Fibroblast of lung (primary cell): Measurements from ENCODE around the gene ZAR1L. TPM values are rescaled to one million over a fixed set of nuclear protein-coding genes. Genes with fewer than 3 reads are reported as not detected.
"Not testable (repeated sequence)": the region's sequence is repeated elsewhere in the genome, so short reads cannot be mapped to it uniquely, and the experiment has no call there.

ENCODE experiments used
- DNase-seq, 2 donors: peaks; one replicate each; pipeline versions ENCODE4 v3.0.0 to v3.0.0-alpha.2; 2010; ENCODE audit warnings: low read depth in 2 of 2
- H2AFZ ChIP-seq: 2 replicates; pipeline ENCODE4 v1.5.1; 2012; ENCODE audit warnings: low read length, control low read depth, inconsistent platforms
- H3K27ac ChIP-seq: 2 replicates; pipeline ENCODE4 v1.5.1; 2011; ENCODE audit warnings: low read length, control low read depth; ENCODE audit not compliant: insufficient read depth
- H3K27me3 ChIP-seq: 2 replicates; pipeline ENCODE4 v1.5.1; 2011; ENCODE audit warnings: mild to moderate bottlenecking, low read length; ENCODE audit not compliant: control insufficient read depth, insufficient read depth
- H3K36me3 ChIP-seq: 2 replicates; pipeline ENCODE4 v1.5.1; 2011; ENCODE audit warnings: low read length; ENCODE audit not compliant: control insufficient read depth, insufficient read depth
- H3K4me1 ChIP-seq: 2 replicates; pipeline ENCODE4 v1.5.1; 2011; ENCODE audit warnings: low read length; ENCODE audit not compliant: control insufficient read depth, insufficient read depth; ENCODE audit errors: extremely low read depth
- H3K4me2 ChIP-seq: 2 replicates; pipeline ENCODE4 v1.5.1; 2011; ENCODE audit warnings: low read length, control low read depth; ENCODE audit not compliant: insufficient read depth; ENCODE audit errors: extremely low read depth
- H3K4me3 ChIP-seq, 4 experiments: fragments of 200-600 bp in 1 of 4; sonication (generic) in 1 of 4; replicated peaks in 1 of 4; 2 replicates each; pipeline ENCODE4 v1.5.1; 2011 to 2016; ENCODE audit warnings: low read length in 4 of 4, low read depth in 3 of 4, mild to moderate bottlenecking in 3 of 4, control low read depth in 2 of 4, inconsistent platforms in 1 of 4, mixed read lengths in 1 of 4; ENCODE audit not compliant: insufficient read depth in 1 of 4; ENCODE audit errors: control extremely low read depth in 1 of 4
- H3K79me2 ChIP-seq: 2 replicates; pipeline ENCODE4 v1.5.1; 2012; ENCODE audit warnings: mild to moderate bottlenecking, low read length, inconsistent platforms; ENCODE audit not compliant: control insufficient read depth, insufficient read depth
- H3K9ac ChIP-seq: 2 replicates; pipeline ENCODE4 v1.5.1; 2011; ENCODE audit warnings: mild to moderate bottlenecking, low read length, control low read depth; ENCODE audit not compliant: insufficient read depth
- H3K9me3 ChIP-seq: 2 replicates; pipeline ENCODE4 v1.5.1; 2012; ENCODE audit warnings: low read depth, low read length; ENCODE audit not compliant: control insufficient read depth, insufficient read depth
- H4K20me1 ChIP-seq: 2 replicates; pipeline ENCODE4 v1.5.1; 2011; ENCODE audit warnings: low read length; ENCODE audit not compliant: control insufficient read depth, insufficient read depth; ENCODE audit errors: extremely low read depth
- EZH2 ChIP-seq: IDR thresholded peaks from 2 replicates; pipeline ENCODE4 v1.5.1; 2012; ENCODE audit warnings: low read length, control low read depth, mild to moderate bottlenecking; ENCODE audit errors: missing control alignments
- polyA minus RNA-seq: library from RNA; depleted of rRNA, polyadenylated mRNA; stranded (reverse); fragments of >200 nt; gene quantifications from 2 replicates; pipeline ENCODE4 v1.2.3, GENCODE V29; 2011; ENCODE audit warnings: low replicate concordance
- polyA plus RNA-seq, 2 donors: library from polyadenylated mRNA; depleted of rRNA in 1 of 2; stranded (reverse) in 1 of 2; unstranded in 1 of 2; fragments of >200 nt; gene quantifications; 2 replicates each; pipeline ENCODE4 v1.2.1, GENCODE V29; 2011 to 2012; ENCODE audit warnings: missing spikeins in 1 of 2
- total RNA-seq: library from RNA; depleted of rRNA; stranded (reverse); fragments of >200 nt; gene quantifications from 2 replicates; pipeline ENCODE4 v1.2.1, GENCODE V29; 2014
- TF ChIP-seq, protein P1 (sequence below), 2 donors: IDR thresholded peaks in 1 of 2; conservative IDR thresholded peaks in 1 of 2; 1 replicate in 1 of 2; 2 replicates in 1 of 2; pipeline ENCODE4 v1.5.1; 2011 to 2012; ENCODE audit warnings: low read length in 2 of 2, control low read depth in 1 of 2, inconsistent platforms in 1 of 2, low read depth in 1 of 2, mild to moderate bottlenecking in 1 of 2

ZAR1L gene, protein sequence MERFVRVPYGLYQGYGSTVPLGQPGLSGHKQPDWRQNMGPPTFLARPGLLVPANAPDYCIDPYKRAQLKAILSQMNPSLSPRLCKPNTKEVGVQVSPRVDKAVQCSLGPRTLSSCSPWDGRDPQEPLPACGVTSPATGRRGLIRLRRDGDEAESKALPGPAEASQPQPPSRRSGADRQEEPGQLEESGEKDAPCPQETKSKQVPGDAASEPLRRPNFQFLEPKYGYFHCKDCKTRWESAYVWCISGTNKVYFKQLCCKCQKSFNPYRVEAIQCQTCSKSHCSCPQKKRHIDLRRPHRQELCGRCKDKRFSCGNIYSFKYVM
- total RNA-seq = not detected in 2 replicates
- not detected in 2 replicates for polyA plus RNA-seq
- not detected in 2 replicates for polyA plus RNA-seq (2012)
- not detected in 2 replicates for polyA minus RNA-seq

DNA sequence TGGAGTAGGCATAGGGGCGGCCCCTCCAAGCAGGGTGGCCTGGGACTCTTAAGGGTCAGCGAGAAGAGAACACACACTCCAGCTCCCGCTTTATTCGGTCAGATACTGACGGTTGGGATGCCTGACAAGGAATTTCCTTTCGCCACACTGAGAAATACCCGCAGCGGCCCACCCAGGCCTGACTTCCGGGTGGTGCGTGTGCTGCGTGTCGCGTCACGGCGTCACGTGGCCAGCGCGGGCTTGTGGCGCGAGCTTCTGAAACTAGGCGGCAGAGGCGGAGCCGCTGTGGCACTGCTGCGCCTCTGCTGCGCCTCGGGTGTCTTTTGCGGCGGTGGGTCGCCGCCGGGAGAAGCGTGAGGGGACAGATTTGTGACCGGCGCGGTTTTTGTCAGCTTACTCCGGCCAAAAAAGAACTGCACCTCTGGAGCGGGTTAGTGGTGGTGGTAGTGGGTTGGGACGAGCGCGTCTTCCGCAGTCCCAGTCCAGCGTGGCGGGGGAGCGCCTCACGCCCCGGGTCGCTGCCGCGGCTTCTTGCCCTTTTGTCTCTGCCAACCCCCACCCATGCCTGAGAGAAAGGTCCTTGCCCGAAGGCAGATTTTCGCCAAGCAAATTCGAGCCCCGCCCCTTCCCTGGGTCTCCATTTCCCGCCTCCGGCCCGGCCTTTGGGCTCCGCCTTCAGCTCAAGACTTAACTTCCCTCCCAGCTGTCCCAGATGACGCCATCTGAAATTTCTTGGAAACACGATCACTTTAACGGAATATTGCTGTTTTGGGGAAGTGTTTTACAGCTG is at the start of gene ZAR1L, which contains the start of gene BRCA2:
Gene ZAR1L, minus strand, starts transcription at position 126 of the 790 bp plus-strand sequence. CDS start 3,438 bp downstream, outside the sequence.
Gene BRCA2, plus strand, starts transcription at position 271 of the 790 bp plus-strand sequence. CDS start 953 bp downstream, outside the sequence.
- no peak for TF ChIP-seq EZH2
- TF ChIP-seq, protein P1, sequence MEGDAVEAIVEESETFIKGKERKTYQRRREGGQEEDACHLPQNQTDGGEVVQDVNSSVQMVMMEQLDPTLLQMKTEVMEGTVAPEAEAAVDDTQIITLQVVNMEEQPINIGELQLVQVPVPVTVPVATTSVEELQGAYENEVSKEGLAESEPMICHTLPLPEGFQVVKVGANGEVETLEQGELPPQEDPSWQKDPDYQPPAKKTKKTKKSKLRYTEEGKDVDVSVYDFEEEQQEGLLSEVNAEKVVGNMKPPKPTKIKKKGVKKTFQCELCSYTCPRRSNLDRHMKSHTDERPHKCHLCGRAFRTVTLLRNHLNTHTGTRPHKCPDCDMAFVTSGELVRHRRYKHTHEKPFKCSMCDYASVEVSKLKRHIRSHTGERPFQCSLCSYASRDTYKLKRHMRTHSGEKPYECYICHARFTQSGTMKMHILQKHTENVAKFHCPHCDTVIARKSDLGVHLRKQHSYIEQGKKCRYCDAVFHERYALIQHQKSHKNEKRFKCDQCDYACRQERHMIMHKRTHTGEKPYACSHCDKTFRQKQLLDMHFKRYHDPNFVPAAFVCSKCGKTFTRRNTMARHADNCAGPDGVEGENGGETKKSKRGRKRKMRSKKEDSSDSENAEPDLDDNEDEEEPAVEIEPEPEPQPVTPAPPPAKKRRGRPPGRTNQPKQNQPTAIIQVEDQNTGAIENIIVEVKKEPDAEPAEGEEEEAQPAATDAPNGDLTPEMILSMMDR (conservative IDR thresholded peaks at IDR 0.05 in 1 of 2, IDR thresholded peaks at IDR 0.05 in 1 of 2; ENCODE audit: low read depth in 1 of 2, low read length in 2 of 2) = no peak
- no peaks in the 10 kb centered on the region for H3K4me1 ChIP-seq

DNA sequence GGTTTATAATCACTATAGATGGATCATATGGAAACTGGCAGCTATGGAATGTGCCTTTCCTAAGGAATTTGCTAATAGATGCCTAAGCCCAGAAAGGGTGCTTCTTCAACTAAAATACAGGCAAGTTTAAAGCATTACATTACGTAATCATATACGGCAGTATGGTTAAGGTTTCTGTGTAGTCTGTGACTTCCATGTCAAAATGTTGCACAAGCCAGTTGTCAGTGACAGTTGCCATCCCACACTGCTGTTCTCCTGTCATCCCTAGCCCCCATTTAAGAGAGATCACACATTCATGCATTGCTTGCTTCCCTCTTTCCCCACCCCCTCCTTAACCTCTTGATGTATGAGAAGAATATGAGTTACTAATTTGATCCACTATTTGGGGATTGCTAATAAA is 47.4 kb upstream of the ZAR1L start:
- no peak for DNase-seq
- no peak overlapping the region for H3K4me3 ChIP-seq
- no peaks in the 10 kb centered on the region for H3K4me1 ChIP-seq
- no peaks in the 10 kb centered on the region for H3K79me2 ChIP-seq
- H4K20me1 ChIP-seq = no peaks in the 10 kb centered on the region
- H3K27ac ChIP-seq = no peak overlapping the region
- no peak overlapping the region for H2AFZ ChIP-seq
- no peak for TF ChIP-seq EZH2
- TF ChIP-seq, protein P1 (conservative IDR thresholded peaks at IDR 0.05 in 1 of 2, IDR thresholded peaks at IDR 0.05 in 1 of 2; ENCODE audit: low read depth in 1 of 2, low read length in 2 of 2) = no peak
- no peaks in the 10 kb centered on the region for H3K27me3 ChIP-seq
- H3K9me3 ChIP-seq = no peaks in the 10 kb centered on the region
- H3K9ac ChIP-seq = no peak overlapping the region
- no peaks in the 10 kb centered on the region for H3K36me3 ChIP-seq
- H3K4me2 ChIP-seq = no peak overlapping the region

More for the DNA sequence above, at the start of gene ZAR1L, which contains the start of gene BRCA2:
- H3K36me3 ChIP-seq = no peaks in the 10 kb centered on the region
- no peaks in the 10 kb centered on the region for H4K20me1 ChIP-seq
- no peaks in the 10 kb centered on the region for H3K79me2 ChIP-seq
- H2AFZ ChIP-seq = peak within 1 kb of the TSS; percentile 90
- no peaks in the 10 kb centered on the region for H3K27me3 ChIP-seq
- DNase-seq = peak; percentile 90 to 91
- no peaks in the 10 kb centered on the region for H3K9me3 ChIP-seq
- H3K4me3 ChIP-seq = peak within 1 kb of the TSS; percentile 76 to 94 (median 86)
- peak within 1 kb of the TSS; percentile 89 for H3K9ac ChIP-seq
- peak within 1 kb of the TSS; percentile 81 for H3K4me2 ChIP-seq
- H3K27ac ChIP-seq = peak within 1 kb of the TSS; percentile 96

DNA sequence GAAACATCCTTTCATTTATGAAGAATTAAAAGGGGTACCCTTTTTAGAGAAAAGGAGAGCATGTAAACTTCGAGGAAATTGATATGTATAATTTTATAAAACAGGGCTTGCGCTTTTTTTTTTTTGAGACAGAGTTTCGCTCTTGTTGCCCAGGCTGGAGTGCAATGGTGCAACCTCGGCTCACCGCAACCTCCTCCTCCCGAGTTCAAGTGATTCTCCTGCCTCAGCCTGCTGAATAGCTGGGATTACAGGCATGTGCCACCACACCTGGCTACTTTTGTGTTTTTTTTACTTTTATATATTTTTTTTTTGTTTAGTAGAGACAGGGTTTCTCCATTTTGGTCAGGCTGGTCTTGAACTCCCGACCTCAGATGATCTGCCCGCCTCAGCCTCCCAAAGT is 40.8 kb upstream of the ZAR1L start:
- H3K27me3 ChIP-seq, H3K4me2 ChIP-seq, H3K9ac ChIP-seq, H3K4me3 ChIP-seq, DNase-seq, H3K4me1 ChIP-seq, H3K36me3 ChIP-seq, H2AFZ ChIP-seq, H3K79me2 ChIP-seq, H3K9me3 ChIP-seq, H4K20me1 ChIP-seq, H3K27ac ChIP-seq: not testable (repeated sequence)
